AG09309 (cell line): ENCODE measurements around the gene SLC7A1.

Experiments used
- DNase-seq: peaks from one replicate; pipeline ENCODE4 v3.0.0-alpha.2; 2010; ENCODE audit warnings: low read depth
- H3K4me3 ChIP-seq: 2 replicates; pipeline ENCODE4 v1.5.1; 2011; ENCODE audit warnings: mild to moderate bottlenecking, low read depth, low read length, moderate library complexity; ENCODE audit not compliant: control insufficient read depth
- TF ChIP-seq, protein P1 (sequence below): IDR thresholded peaks from 2 replicates; pipeline ENCODE4 v1.5.1; 2011; ENCODE audit warnings: mild to moderate bottlenecking, low read depth, low read length, inconsistent platforms; ENCODE audit not compliant: insufficient read depth, control insufficient read depth; ENCODE audit errors: missing control alignments

Gene SLC7A1

DNA sequence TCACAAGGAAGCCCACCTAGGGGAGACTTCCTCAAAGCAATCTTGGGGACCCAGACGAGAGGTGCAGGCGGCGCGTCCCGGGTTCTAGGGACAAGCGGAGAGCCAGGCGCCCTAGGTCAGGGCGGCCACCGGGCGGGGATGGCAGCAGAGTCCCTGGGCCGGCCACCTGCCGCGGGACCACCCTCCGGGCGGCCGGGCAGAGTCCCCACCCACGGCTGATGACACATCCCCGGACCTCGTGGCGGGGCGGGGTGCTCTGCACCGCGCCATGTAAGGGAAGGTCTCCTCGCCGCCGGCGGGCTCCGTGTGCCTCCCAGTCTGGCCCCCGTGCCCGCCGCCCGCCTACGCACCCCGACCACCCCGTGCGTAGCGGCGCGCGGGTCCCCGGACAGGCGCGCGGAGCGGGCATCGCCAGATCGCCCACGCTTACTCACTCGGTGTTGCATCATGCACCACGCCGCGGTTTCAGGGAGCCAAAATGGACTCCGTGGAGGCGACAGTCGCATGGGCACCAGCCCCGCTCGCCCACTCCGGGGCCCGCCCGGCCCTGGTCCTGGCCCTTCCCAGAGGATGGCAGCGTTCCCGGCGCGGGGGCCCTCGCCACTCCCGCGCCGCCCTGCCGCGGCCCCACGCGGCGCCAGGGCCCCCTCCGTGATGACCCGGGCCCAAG is 643 bp downstream of the SLC7A1 start:
- DNase-seq = peak; percentile 28
- peak overlapping the region; percentile 81 for H3K4me3 ChIP-seq
- TF ChIP-seq, protein P1, sequence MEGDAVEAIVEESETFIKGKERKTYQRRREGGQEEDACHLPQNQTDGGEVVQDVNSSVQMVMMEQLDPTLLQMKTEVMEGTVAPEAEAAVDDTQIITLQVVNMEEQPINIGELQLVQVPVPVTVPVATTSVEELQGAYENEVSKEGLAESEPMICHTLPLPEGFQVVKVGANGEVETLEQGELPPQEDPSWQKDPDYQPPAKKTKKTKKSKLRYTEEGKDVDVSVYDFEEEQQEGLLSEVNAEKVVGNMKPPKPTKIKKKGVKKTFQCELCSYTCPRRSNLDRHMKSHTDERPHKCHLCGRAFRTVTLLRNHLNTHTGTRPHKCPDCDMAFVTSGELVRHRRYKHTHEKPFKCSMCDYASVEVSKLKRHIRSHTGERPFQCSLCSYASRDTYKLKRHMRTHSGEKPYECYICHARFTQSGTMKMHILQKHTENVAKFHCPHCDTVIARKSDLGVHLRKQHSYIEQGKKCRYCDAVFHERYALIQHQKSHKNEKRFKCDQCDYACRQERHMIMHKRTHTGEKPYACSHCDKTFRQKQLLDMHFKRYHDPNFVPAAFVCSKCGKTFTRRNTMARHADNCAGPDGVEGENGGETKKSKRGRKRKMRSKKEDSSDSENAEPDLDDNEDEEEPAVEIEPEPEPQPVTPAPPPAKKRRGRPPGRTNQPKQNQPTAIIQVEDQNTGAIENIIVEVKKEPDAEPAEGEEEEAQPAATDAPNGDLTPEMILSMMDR = no peak

DNA sequence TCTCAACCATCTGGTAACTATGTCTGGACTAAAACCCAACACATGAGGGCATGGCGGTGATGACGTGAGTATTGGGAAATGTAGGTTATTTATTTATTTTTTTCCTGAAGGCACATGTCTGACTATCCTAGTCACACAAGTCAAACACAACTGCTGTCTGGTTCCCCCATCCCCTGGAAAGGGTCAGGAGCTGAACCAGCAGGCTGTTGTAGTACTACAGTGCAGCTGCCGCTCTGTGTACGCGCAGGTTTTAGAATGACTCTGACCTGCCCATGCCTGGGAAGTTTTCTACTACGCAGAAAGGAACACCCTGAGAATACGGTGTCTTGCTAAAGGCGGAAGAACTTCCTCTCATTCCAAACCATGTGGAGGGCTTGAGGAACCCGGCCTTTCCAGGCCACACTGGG is 1.2 kb downstream of the SLC7A1 start:
- H3K4me3 ChIP-seq = peak overlapping the region; percentile 81
- TF ChIP-seq, protein P1 = no peak
- DNase-seq = peak; percentile 55

DNA sequence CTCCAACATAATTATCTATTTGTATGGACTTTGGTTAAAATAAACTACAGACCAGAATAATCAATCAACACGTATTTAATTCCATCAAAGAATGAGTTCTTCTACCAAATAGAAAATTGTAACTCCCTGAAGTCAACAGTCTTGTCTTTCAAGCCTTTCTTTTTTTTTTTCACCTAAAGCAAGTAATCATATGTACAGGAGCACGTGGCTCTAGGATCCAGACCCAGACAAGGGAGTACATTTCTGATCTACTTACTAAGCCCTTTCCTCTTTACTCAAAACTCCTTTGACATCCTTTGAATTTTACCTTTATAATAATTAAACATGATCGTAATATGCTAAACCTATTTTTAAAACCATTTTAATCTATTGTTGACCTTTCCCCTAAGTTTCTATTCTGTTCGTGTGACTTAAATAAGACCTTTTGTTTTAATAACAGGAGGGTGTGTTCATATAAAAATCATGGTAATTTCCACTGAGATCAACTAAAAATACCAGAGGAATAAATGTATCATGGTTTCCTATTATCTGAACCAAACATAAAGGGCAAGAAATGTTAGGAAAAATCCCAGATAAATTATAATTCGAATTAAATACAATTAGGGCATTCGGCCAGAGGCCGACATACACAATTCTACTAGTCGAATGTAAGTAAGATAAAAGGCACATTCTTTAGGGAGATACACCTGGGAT is 1.7 kb downstream of the SLC7A1 start:
- TF ChIP-seq, protein P1 = no peak
- DNase-seq = no peak
- peak overlapping the region; percentile 81 for H3K4me3 ChIP-seq

DNA sequence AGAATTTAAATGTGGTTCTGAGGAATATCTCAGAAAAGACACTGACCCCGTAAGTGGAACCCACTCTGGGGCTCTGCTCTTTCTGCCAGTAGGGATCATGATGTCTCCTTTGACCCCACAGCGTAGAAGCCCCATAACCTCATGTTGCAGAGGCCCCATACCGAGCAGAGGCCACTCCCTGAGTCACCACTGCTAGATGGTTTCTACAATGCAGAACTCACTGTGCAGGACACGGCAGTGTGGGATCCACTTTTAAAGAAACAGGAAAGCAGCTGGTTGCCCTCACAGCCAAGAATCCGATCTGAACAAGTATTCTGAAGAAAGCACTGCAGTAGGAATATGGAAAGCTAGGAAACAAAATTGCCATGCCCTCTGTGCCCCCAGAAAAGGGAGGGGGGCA is 4.2 kb downstream of the SLC7A1 start:
- DNase-seq = no peak
- no peak overlapping the region for H3K4me3 ChIP-seq
- TF ChIP-seq, protein P1 = no peak

DNA sequence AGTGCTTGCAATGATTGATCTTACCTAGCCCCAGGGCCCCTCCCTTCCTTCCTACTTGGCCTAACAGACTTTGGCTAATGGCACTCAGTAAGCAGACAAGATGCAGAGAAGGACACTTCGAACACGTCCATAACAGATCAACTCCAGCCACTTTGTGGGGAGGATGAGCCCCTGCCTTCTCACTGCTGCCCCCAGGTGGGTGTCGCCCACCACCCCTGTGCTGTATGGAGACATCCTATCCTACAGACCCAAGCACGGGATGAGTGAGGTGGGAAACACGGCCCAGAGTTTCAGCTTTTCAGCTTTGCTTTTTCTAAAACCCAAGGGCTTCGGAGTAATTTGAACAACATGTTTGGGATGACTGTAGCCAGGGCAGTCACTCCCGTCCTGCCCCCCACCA is 5.5 kb downstream of the SLC7A1 start:
- TF ChIP-seq, protein P1 = no peak
- no peak overlapping the region for H3K4me3 ChIP-seq
- no peak for DNase-seq

DNA sequence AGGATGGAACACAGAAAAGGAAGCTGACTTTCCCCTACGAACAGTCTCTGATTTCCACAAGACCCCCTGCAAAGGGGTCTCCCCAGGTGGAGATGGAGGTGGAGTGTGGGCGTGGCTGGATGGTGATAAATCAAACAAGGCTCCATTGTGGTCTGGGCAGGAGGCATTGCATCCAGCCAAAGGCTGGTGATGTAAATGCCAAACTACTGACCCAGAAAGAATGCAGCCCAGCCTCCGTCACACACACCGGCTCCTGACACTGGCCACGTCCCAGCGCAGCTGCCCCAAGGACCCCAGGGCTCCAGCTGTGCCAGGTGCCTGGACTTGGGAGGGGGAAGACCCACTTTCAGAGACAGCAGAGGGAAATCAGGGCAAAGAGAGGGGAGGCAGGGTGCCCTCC is 6.3 kb downstream of the SLC7A1 start:
- TF ChIP-seq, protein P1 = no peak
- H3K4me3 ChIP-seq = no peak overlapping the region
- DNase-seq = no peak
